NT2/D1 (cell line): ENCODE data around the gene GPR161.

ENCODE experiments used
- SUZ12 ChIP-seq: IDR thresholded peaks from 2 replicates; pipeline ENCODE4 v1.6.1; 2011; ENCODE audit not compliant: insufficient read length, insufficient read depth; ENCODE audit errors: extremely low read depth
- YY1 ChIP-seq: IDR thresholded peaks from 2 replicates; pipeline ENCODE4 v1.6.1; 2011; ENCODE audit not compliant: insufficient read length, insufficient read depth
- ZNF274 ChIP-seq: IDR thresholded peaks from 2 replicates; pipeline ENCODE4 v1.6.1; 2011; ENCODE audit warnings: mild to moderate bottlenecking, low read depth, low read length

DNA sequence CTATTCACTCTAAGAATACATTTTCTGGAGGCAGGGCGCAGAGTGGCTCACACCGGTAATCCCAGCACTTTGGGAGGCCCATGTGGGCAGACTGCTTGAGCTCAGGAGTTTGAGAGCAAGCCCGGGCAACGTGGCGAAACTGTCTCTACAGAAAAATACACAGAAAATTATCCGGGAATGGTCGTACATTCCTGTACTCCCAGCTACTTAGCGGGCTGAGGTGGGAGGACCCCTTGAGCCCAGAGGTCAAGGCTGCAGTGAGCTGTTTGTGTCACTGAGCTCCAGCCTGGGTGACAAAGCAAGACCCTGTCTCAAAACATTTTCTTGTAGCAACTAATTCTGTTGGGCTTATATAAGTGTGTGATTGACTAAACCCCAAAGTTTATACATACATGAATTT, 30.5 kb downstream of the GPR161 start:
- TF ChIP-seq YY1 = no peak
- no peak for TF ChIP-seq ZNF274
- no peak for TF ChIP-seq SUZ12
